GM19438 (cell line): ENCODE results near the gene PNPLA7.
"Not testable (repeated sequence)": the region's sequence is repeated elsewhere in the genome, so short reads cannot be mapped to it uniquely, and the experiment has no call there.

Experiments
- ATAC-seq: cut with Tn5 transposase; IDR thresholded peaks from one replicate; pipeline ENCODE4 v1.9.1; 2021; ENCODE audit warnings: low read depth; ENCODE audit not compliant: unreplicated experiment

The PNPLA7 gene

GRCh38 chr9:137452761-137453642 is 97.2 kb downstream of the PNPLA7 start:
- ATAC-seq: no peak

DNA sequence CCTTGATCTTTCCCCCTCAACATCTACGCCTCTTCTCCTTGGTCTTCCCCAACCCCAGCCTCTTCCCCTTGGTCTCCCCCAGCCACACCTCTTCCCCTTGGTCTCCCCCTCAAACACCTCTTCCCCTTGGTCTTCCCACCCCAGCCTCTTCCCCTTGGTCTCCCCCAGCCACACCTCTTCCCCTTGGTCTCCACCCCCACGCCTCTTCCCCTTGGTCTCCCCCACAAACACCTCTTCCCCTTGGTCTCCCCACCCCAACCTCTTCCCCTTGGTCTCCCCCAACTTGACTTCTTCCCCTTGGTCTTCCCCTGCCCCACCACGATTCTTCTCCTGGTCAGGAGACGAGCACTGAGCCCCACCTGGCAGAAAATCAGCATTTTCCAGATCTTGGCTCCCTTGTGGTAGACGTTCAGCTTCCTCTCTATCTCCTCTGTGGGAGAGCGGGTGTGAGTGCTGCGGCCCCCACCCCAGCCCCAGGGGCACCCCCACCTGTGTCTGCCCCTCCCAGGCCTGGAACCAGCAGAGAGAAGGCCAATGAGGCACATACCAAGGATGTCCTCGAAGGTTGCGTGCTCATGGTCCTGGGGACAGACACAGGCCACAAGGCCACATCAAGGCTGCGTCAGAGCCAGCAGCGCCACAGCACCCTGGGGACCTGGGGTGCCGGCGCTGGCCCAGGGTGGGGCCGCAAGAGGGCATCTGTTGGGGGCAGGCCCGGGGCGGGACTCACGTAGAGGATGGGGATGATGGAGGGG is 98.0 kb downstream of the PNPLA7 start:
- ATAC-seq: no peak

DNA sequence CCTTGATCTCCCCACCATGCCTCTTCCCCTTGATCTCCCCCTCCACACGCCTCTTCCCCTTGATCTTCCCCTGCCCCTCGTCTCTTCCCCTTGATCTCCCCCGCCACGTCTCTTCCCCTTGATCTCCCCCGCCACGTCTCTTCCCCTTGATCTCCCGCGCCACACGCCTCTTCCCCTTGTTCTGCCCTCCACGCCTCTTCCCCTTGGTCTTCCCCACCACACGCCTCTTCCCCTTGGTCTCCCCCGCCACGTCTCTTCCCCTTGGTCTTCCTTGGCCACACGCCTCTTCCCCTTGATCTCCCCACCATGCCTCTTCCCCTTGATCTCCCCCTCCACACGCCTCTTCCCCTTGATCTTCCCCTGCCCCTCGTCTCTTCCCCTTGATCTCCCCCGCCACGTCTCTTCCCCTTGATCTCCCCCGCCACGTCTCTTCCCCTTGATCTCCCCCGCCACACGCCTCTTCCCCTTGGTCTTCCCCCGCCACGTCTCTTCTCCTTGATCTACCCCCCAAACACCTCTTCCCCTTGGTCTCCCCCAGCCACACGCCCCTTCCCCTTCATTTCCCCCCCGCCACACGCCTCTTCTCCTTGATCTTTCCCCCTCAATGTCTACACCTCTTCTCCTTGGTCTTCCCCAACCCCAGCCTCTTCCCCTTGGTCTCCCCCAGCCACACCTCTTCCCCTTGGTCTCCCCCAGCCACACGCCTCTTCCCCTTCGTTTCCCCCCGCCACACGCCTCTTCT is 98.8 kb downstream of the PNPLA7 start:
- ATAC-seq: not testable (repeated sequence)

- not testable (repeated sequence) for ATAC-seq
Measured at GRCh38 chr9:137450539-137451222, 99.5 kb downstream of the PNPLA7 start.

- ATAC-seq: no peak
Measured at GRCh38 chr9:137449931-137450538, 100.2 kb downstream of the PNPLA7 start.

DNA sequence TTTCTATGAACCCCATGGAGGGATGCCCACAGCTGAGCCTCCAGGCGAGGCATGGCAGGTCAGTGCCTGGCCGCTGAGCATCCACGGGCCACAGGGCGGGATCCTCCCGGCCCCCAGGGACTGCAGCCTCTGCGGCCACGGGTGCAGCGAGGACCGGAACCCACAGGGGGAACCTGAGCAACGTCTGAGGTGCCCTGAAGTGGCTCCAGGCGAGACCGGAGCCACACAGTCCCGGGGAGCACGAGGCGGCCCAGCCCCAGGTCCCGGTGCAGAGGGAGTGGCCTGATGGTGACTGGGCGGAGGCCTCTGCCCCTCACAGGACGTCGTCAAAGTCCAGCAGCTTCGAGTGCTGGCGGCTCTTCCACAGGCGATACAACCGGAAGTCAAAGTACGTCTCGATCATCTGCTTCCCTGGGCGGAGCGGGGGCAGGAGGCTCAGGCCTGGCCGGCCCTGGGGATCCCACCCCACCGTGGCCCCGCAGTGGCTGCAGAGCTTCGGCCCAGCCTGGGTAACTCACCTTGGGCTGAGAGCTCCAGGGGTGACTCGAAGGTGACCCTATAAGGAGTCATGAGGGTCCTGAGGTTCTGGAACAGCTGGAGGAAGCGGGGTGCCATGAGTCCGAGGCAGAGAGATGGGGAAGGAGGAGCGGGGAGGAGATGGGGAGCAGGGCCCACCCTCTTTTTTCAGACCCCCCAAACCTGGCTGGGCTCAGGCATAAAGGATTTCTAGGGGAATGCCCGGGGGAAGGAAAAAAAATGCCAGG is 100.9 kb downstream of the PNPLA7 start:
- ATAC-seq: no peak

- ATAC-seq: no peak
Measured at GRCh38 chr9:137448602-137448962, 101.6 kb downstream of the PNPLA7 start.

GRCh38 chr9:137447722-137448601 is 102.2 kb downstream of the PNPLA7 start:
- ATAC-seq: no peak

DNA sequence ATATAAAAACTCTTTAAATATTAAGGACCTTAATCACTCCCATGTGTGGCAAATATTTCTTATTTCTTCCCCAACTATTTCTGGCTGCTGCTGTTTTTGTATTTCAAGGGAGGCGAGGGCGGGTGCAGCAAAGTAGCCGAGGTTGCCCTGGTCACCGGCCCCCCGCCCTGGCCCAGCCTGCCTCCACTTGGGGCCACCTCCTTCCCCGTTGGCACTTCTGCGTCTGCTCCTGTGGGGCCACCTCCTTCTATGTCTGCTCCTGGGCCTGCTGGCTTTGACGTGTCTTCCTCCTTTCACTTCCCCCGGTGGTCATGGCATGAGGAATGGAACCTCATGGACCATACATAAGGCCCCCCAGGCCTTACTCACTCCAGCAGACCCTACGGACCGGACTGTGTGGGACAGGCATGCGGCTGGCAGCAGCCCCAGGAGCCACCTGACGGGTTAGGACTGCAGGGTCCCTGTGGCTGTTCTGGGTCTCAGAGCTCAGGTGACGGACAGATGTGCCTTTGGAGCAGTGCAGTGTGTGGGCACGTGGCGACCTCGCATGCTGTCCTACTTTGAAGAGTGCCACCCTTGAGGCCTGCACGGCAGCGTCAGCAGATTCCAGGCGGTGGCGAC is 103.2 kb downstream of the PNPLA7 start:
- no peak for ATAC-seq

DNA sequence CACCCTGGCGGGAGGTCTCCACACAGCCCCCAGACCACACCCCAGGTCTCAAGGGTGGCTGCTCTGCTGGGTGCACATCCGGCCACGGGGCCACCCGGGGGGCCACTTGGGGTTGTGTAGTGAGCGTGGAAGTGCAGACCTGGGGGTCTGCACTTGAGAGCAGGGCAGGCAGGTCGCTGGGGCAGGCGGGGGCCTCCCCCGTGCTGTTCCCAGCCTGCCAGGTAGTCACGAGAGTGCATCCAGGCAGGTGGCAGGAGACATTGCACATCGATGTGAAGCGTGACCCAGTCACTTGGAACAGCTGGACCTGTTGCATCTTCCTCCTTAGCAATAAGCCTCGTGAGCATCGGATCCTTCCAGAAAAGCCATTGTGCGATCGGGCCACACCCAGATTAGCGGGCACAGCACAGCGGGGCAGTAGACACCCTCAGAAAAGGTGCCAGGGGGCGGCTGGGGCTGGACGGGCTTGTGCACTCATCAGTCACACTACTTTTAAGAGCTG is 104.2 kb downstream of the PNPLA7 start:
- ATAC-seq: no peak

DNA sequence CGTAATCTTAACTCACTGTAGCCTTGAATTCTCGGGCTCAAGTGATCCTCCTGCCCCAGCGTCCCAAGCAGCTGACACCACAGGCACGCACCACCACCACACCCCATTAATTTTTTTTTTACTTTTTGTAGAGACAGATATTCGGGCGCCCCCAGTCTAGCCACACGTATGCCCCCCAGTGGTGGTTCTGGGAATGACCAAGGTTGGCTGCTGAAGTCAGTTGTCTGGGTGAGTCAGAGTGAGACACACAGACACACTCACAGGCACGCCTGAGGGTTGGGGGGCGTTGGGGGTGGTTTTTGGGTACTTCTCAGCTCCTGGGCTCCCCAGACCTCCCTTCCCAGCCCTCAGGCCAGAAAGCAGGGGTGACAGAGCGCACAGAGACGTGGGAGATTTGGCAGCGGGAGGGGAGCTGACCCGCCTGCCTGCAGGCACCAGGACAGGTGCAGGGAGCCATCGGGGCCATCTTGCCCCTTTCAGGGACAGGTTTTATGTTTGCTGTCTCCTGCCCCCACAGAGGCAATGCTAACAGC is 104.9 kb downstream of the PNPLA7 start:
- ATAC-seq: no peak

GRCh38 chr9:137444106-137444790 is 106.0 kb downstream of the PNPLA7 start:
- no peak for ATAC-seq

- no peak for ATAC-seq
Measured at GRCh38 chr9:137441935-137442321, 108.3 kb downstream of the PNPLA7 start.

- ATAC-seq: no peak
Measured at GRCh38 chr9:137441289-137441934, 108.8 kb downstream of the PNPLA7 start, which contains the start of gene ENTPD8. Gene ENTPD8 (minus strand): TSS chr9:137441357. CDS start chr9:137438285, 3,072 bp downstream.

GRCh38 chr9:137439158-137439714 is 111.0 kb downstream of the PNPLA7 start:
- ATAC-seq: no peak

- ATAC-seq: no peak
Measured at GRCh38 chr9:137438591-137439157, 111.5 kb downstream of the PNPLA7 start.
